ENCODE measurements around the gene CLDN18.

Gene CLDN18

GRCh38 chr3:138065949-138066348, 56.0 kb downstream of the CLDN18 start:
- Histone ChIP-seq H3K36me3 (replicated peaks; ENCODE audit: low read depth, low read length) (no peaks in the 10 kb centered on the region), H3K4me3 (ENCODE audit: low read length) (no peak overlapping the region), H3K79me2 (ENCODE audit: low read length) (no peaks in the 10 kb centered on the region), H4K20me1 (ENCODE audit: insufficient read depth, low read length) (no peaks in the 10 kb centered on the region), H2AFZ (ENCODE audit: low read depth, low read length) (no peak overlapping the region), H3K9me3 (ENCODE audit: insufficient read depth, low read length) (no peaks in the 10 kb centered on the region), H3K27me3 (ENCODE audit: low read depth, low read length) (peaks cover 13% of the 10 kb centered on the region; the same call in 1 of the 2 replicates), H3K4me1 (ENCODE audit: low read length) (peaks cover 11% of the 10 kb centered on the region), H3K27ac (ENCODE audit: low read length) (no peak overlapping the region), H3K9ac (ENCODE audit: low read length) (no peak overlapping the region), H3K4me2 (ENCODE audit: low read length) (no peak overlapping the region)
- TF ChIP-seq CTCF (IDR thresholded peaks at IDR 0.05; ENCODE audit: low read depth, low read length) (no peak), EZH2phosphoT487 (IDR thresholded peaks at IDR 0.05; ENCODE audit: low read depth) (no peak)

- Histone ChIP-seq H3K4me3 (ENCODE audit: low read length) (no peak overlapping the region), H3K4me2 (ENCODE audit: low read length) (no peak overlapping the region), H3K27me3 (ENCODE audit: low read depth, low read length) (peaks cover 17% of the 10 kb centered on the region; the same call in 1 of the 2 replicates), H4K20me1 (ENCODE audit: insufficient read depth, low read length) (no peaks in the 10 kb centered on the region), H3K4me1 (ENCODE audit: low read length) (peaks cover 8% of the 10 kb centered on the region), H3K36me3 (replicated peaks; ENCODE audit: low read depth, low read length) (no peaks in the 10 kb centered on the region), H3K79me2 (ENCODE audit: low read length) (no peaks in the 10 kb centered on the region), H3K9me3 (ENCODE audit: insufficient read depth, low read length) (no peaks in the 10 kb centered on the region), H2AFZ (ENCODE audit: low read depth, low read length) (no peak overlapping the region), H3K9ac (ENCODE audit: low read length) (no peak overlapping the region), H3K27ac (ENCODE audit: low read length) (no peak overlapping the region)
- TF ChIP-seq EZH2phosphoT487 (IDR thresholded peaks at IDR 0.05; ENCODE audit: low read depth) (no peak), CTCF (IDR thresholded peaks at IDR 0.05; ENCODE audit: low read depth, low read length) (no peak)
Observed at GRCh38 chr3:138066383-138066782, 56.4 kb downstream of the CLDN18 start.

GRCh38 chr3:138066972-138067371, 57.0 kb downstream of the CLDN18 start:
- peaks cover 22% of the 10 kb centered on the region; the same call in 1 of the 2 replicates for H3K27me3 ChIP-seq (ENCODE audit: low read depth, low read length)

GRCh38 chr3:138068046-138068445, 58.1 kb downstream of the CLDN18 start:
- Histone ChIP-seq H3K9ac (ENCODE audit: low read length) (no peak overlapping the region), H4K20me1 (ENCODE audit: insufficient read depth, low read length) (no peaks in the 10 kb centered on the region), H3K4me1 (ENCODE audit: low read length) (peaks cover 8% of the 10 kb centered on the region), H2AFZ (ENCODE audit: low read depth, low read length) (no peak overlapping the region), H3K27ac (ENCODE audit: low read length) (no peak overlapping the region), H3K27me3 (ENCODE audit: low read depth, low read length) (peaks cover 24% of the 10 kb centered on the region), H3K4me2 (ENCODE audit: low read length) (no peak overlapping the region), H3K36me3 (replicated peaks; ENCODE audit: low read depth, low read length) (no peaks in the 10 kb centered on the region), H3K4me3 (ENCODE audit: low read length) (no peak overlapping the region), H3K9me3 (ENCODE audit: insufficient read depth, low read length) (no peaks in the 10 kb centered on the region), H3K79me2 (ENCODE audit: low read length) (no peaks in the 10 kb centered on the region)
- TF ChIP-seq CTCF (IDR thresholded peaks at IDR 0.05; ENCODE audit: low read depth, low read length) (no peak), EZH2phosphoT487 (IDR thresholded peaks at IDR 0.05; ENCODE audit: low read depth) (no peak)

More at GRCh38 chr3:138066972-138067371, 57.0 kb downstream of the CLDN18 start:
- Histone ChIP-seq H3K9me3 (ENCODE audit: insufficient read depth, low read length) (no peaks in the 10 kb centered on the region), H3K36me3 (replicated peaks; ENCODE audit: low read depth, low read length) (no peaks in the 10 kb centered on the region), H3K79me2 (ENCODE audit: low read length) (no peaks in the 10 kb centered on the region), H3K4me1 (ENCODE audit: low read length) (peaks cover 8% of the 10 kb centered on the region), H2AFZ (ENCODE audit: low read depth, low read length) (no peak overlapping the region), H3K4me2 (ENCODE audit: low read length) (no peak overlapping the region), H4K20me1 (ENCODE audit: insufficient read depth, low read length) (no peaks in the 10 kb centered on the region), H3K4me3 (ENCODE audit: low read length) (no peak overlapping the region), H3K9ac (ENCODE audit: low read length) (no peak overlapping the region), H3K27ac (ENCODE audit: low read length) (no peak overlapping the region)
- TF ChIP-seq CTCF (IDR thresholded peaks at IDR 0.05; ENCODE audit: low read depth, low read length) (no peak), EZH2phosphoT487 (IDR thresholded peaks at IDR 0.05; ENCODE audit: low read depth) (no peak)
